Testis (tissue), 3 donors: ENCODE measurements around the gene PEMT. TPM values are rescaled to one million over a fixed set of nuclear protein-coding genes. Genes with fewer than 3 reads are reported as not detected.

ENCODE experiments used
- polyA plus RNA-seq: library from polyadenylated mRNA; stranded (reverse); fragments of 350-450 nt; fragmentation: Illumina TruSeq; extraction: RNeasy Lipid Tissue Mini Kit (QIAGEN cat#74804); gene quantifications from one replicate; pipeline ENCODE4 v1.2.3, GENCODE V29; 2014; ENCODE audit warnings: low read depth, low replicate concordance; ENCODE audit not compliant: insufficient read depth
- small RNA-seq, 2 donors: library from RNA; depleted of rRNA; stranded (forward); fragments of <200 nt; gene quantifications; one replicate each; pipeline ENCODE3, GENCODE V24; 2016
- total RNA-seq, 2 donors: library from RNA; depleted of rRNA; stranded (reverse); fragments of >200 nt; gene quantifications; one replicate each; pipeline ENCODE4 v1.2.3, GENCODE V29; 2016

PEMT gene
- total and polyA plus RNA-seq, 3 donors from 2014 or later: 66.0 to 120 (median 83.1) TPM

Small RNA genes lying within 50 kb of the gene (small RNA-seq; reads per million reads assigned to genes)
- 0 reads per million in 2 donors for gene RF00019
- gene RNU6-468P: 0 reads per million in 2 donors

Other genes starting within 250 kb of the PEMT start
- gene MED9, start 114.7 kb downstream of the PEMT start, total RNA-seq: 10 to 100 TPM; 35.9 to 42.6 TPM
- gene MED9, start 114.7 kb downstream of the PEMT start, polyA plus RNA-seq: 18.8 TPM
- gene RASD1, start 95.3 kb downstream of the PEMT start, total RNA-seq: 100 to 1,000 TPM in 1 of 2 donors, 10 to 100 TPM in 1; 99.7 to 129 TPM
- 50.1 TPM for gene RASD1, start 95.3 kb downstream of the PEMT start, polyA plus RNA-seq
- gene RAI1, start 89.8 kb upstream of the PEMT start, total RNA-seq: 10 to 100 TPM; 42.8 to 44.5 TPM
- 17.5 TPM for gene RAI1, start 89.8 kb upstream of the PEMT start, polyA plus RNA-seq
- 100 to 1,000 TPM; 239 to 256 TPM for gene SREBF1, start 245.3 kb upstream of the PEMT start, total RNA-seq
- 142 TPM for gene SREBF1, start 245.3 kb upstream of the PEMT start, polyA plus RNA-seq